ENCODE results near the gene NAPSA. TPM values are rescaled to one million over a fixed set of nuclear protein-coding genes. Genes with fewer than 3 reads are reported as not detected.

The NAPSA gene
- total and polyA plus RNA-seq, 7 donors: 0.55 to 2.4 (median 0.95) TPM; not detected in 2

DNA sequence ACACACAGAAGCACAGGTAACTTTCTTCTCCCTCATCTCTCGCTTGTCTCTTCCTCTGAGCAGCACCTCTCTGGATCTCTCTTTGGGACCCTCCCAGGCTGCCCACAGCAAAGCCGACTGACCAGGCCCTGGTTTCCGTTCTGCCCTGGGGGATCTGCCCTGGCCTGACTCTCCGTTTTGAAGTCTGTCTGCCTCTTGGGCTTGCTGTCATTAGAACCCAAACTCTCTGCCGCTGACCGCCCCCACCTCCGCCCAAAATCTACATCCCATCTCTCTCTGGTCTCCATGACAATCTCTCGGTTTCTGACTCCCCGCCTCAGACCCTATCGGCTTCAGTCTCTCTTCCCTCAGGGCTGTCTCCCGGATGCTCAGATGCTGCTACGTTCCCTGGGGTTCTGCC lies 43.2 kb downstream of the NAPSA start:
- no peak for TF ChIP-seq POLR2A (IDR thresholded peaks at IDR 0.05)
- TF ChIP-seq POLR2AphosphoS5 (IDR thresholded peaks at IDR 0.05): no peak
- no peak for TF ChIP-seq EP300 (IDR thresholded peaks at IDR 0.05)
- TF ChIP-seq, protein P1, sequence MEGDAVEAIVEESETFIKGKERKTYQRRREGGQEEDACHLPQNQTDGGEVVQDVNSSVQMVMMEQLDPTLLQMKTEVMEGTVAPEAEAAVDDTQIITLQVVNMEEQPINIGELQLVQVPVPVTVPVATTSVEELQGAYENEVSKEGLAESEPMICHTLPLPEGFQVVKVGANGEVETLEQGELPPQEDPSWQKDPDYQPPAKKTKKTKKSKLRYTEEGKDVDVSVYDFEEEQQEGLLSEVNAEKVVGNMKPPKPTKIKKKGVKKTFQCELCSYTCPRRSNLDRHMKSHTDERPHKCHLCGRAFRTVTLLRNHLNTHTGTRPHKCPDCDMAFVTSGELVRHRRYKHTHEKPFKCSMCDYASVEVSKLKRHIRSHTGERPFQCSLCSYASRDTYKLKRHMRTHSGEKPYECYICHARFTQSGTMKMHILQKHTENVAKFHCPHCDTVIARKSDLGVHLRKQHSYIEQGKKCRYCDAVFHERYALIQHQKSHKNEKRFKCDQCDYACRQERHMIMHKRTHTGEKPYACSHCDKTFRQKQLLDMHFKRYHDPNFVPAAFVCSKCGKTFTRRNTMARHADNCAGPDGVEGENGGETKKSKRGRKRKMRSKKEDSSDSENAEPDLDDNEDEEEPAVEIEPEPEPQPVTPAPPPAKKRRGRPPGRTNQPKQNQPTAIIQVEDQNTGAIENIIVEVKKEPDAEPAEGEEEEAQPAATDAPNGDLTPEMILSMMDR (IDR thresholded peaks at IDR 0.05): no peak
- H3K27me3 ChIP-seq: peaks cover 8 to 32% (median 30%) of the 10 kb centered on the region in 3 donors
- no peaks in the 10 kb centered on the region for H3K9me3 ChIP-seq
- DNase-seq: no peak
- H3K27ac ChIP-seq: no peak overlapping the region
- H3K36me3 ChIP-seq: no peaks in the 10 kb centered on the region
- intact Hi-C loops (cut with DNase I): no loop called here
- H3K4me3 ChIP-seq: no peak overlapping the region
- H3K4me1 ChIP-seq: peaks cover 0 to 12% (median 7%) of the 10 kb centered on the region in 4 donors
- 82 to 89% methylated on average over 12 of the region's 12 CpGs for WGBS, 2 donors

DNA sequence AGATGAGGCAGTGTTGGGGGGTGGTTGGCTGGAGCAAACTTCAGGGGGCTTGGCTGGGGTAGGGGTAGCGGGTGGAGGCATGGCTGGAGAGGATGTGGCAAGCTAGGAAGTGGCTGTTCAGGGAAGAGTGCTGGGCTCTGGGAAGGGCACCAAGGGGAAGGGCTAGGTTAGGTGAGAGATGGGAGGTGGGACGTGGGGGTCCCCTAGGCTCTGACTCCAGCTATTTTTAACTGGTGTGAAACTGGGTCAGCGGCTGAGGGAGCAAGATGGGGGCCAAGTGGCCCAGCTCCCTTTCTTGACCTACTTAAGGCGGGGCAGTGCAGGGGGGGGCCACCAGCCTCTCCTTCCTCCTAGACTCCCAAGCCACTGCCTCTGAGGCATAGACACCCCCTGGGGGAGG lies 43.6 kb downstream of the NAPSA start:
- TF ChIP-seq, protein P1 (IDR thresholded peaks at IDR 0.05): no peak
- no peak for TF ChIP-seq POLR2A (IDR thresholded peaks at IDR 0.05)
- no peak for TF ChIP-seq POLR2AphosphoS5 (IDR thresholded peaks at IDR 0.05)
- no peak for TF ChIP-seq EP300 (IDR thresholded peaks at IDR 0.05)
- no peak for DNase-seq
- peaks cover 0 to 12% (median 7%) of the 10 kb centered on the region in 4 donors for H3K4me1 ChIP-seq
- H3K27me3 ChIP-seq: peaks cover 6 to 32% (median 26%) of the 10 kb centered on the region in 3 donors
- 82 to 87% methylated on average over 4 of the region's 4 CpGs for WGBS, 2 donors
- intact Hi-C loops (cut with DNase I): no loop called here
- H3K9me3 ChIP-seq: no peaks in the 10 kb centered on the region
- no peak overlapping the region for H3K4me3 ChIP-seq
- H3K36me3 ChIP-seq: no peaks in the 10 kb centered on the region
- H3K27ac ChIP-seq: no peak overlapping the region

DNA sequence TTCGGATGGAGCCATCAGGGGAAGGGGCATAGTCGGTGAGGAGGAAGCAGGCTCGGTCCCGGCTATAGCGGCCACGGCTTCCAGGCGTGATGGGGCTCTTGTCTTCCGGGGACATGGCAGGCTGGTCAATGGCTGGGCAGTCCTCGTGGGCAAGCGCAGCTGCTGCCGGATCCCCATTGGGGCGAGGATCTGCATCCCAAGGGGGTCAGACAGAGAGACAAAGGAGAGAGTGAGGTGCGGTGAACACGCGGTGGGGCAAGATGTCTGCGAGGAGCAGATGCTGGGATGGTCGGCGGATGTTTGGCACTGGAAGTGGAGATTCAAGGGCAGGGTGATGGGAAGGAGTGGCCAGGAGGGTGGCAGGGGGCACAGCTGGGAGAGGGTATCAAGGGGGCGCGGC lies 44.8 kb downstream of the NAPSA start:
- no peaks in the 10 kb centered on the region for H3K36me3 ChIP-seq
- DNase-seq: no peak
- H3K4me1 ChIP-seq: peaks cover 0 to under 1% (median 0%) of the 10 kb centered on the region in 4 donors
- TF ChIP-seq POLR2A (IDR thresholded peaks at IDR 0.05): no peak
- TF ChIP-seq, protein P1 (IDR thresholded peaks at IDR 0.05): no peak
- TF ChIP-seq EP300 (IDR thresholded peaks at IDR 0.05): no peak
- TF ChIP-seq POLR2AphosphoS5 (IDR thresholded peaks at IDR 0.05): no peak
- no peak overlapping the region for H3K4me3 ChIP-seq
- H3K27ac ChIP-seq: no peak overlapping the region
- peaks cover 2 to 32% (median 24%) of the 10 kb centered on the region in 3 donors for H3K27me3 ChIP-seq
- WGBS, 2 donors: 89 to 94% methylated on average over 20 of the region's 20 CpGs
- no peaks in the 10 kb centered on the region for H3K9me3 ChIP-seq
- intact Hi-C loops (cut with DNase I): no loop called here

DNA sequence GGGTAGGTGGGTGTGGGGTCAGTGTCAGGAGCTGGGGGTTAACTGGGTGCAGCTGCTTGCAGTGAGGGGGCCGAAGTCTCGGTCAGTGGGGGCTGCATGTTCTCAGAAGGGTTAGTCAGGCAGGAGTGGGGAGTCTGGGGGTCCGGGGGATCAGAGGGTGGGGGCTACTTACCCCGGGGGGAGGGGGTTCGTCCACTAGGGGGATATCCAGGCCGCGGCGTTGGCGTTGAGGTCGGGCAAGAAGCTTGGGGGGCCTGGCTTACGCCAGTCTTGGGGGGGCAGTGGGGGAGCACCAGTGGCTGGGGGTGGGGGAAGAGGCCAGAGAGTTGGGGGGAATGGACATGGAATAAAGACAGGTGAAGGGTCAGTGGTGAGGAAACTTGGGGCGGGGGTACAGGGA lies 45.4 kb downstream of the NAPSA start:
- H3K4me1 ChIP-seq: no peaks in the 10 kb centered on the region
- no peak overlapping the region for H3K4me3 ChIP-seq
- H3K27ac ChIP-seq: no peak overlapping the region
- 91 to 93% methylated on average over 12 of the region's 12 CpGs for whole genome bisulfite sequencing, 2 donors
- H3K36me3 ChIP-seq: no peaks in the 10 kb centered on the region
- DNase-seq: no peak
- no peaks in the 10 kb centered on the region for H3K9me3 ChIP-seq
- peaks cover 6 to 37% (median 23%) of the 10 kb centered on the region in 3 donors for H3K27me3 ChIP-seq
- intact Hi-C loops (cut with DNase I): no loop called here
- TF ChIP-seq POLR2A (IDR thresholded peaks at IDR 0.05) (no peak), EP300 (IDR thresholded peaks at IDR 0.05) (no peak), POLR2AphosphoS5 (IDR thresholded peaks at IDR 0.05) (no peak)
- TF ChIP-seq, protein P1 (IDR thresholded peaks at IDR 0.05): no peak

DNA sequence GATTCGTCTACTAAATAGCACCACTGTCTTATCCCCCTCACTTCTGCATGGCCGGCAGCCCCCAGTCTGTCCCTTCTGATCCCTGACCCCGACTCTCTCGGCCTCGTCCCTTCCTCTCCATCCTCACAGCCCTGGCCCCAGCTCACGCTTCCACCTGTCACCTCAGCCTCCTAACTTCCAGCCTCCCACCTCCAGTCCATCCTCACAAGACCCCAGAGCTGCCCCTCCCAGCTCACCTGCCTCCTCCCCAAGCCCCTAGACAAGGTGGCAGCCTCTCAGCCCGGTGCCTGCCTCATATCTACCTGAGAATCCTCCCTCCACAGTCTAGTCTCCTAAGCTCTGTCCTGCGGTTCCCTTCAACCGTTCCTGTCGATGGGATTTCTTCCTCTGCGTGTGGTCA lies 46.3 kb downstream of the NAPSA start:
- H3K27me3 ChIP-seq: peaks cover 13 to 46% (median 32%) of the 10 kb centered on the region in 3 donors

More for the DNA sequence above, 46.3 kb downstream of the NAPSA start:
- H3K4me1 ChIP-seq: no peaks in the 10 kb centered on the region
- no peak overlapping the region for H3K4me3 ChIP-seq
- no peak overlapping the region for H3K27ac ChIP-seq
- no peaks in the 10 kb centered on the region for H3K36me3 ChIP-seq
- WGBS, 2 donors: 84 to 90% methylated on average over 11 of the region's 11 CpGs
- no peaks in the 10 kb centered on the region for H3K9me3 ChIP-seq
- DNase-seq: no peak
- TF ChIP-seq POLR2AphosphoS5 (IDR thresholded peaks at IDR 0.05) (no peak), POLR2A (IDR thresholded peaks at IDR 0.05) (no peak), EP300 (IDR thresholded peaks at IDR 0.05) (no peak)
- TF ChIP-seq, protein P1 (IDR thresholded peaks at IDR 0.05): no peak
- intact Hi-C loops (cut with DNase I): no loop called here

Measured in sigmoid colon (tissue), 7 donors.